GM23248 (cell line): Measurements from ENCODE around the gene PTEN.

Experiments
- EZH2 ChIP-seq: fragments of 200-600 bp; sonication (generic); IDR thresholded peaks from 2 replicates; pipeline ENCODE4 v1.6.1; 2018; ENCODE audit warnings: antibody characterized with exemption, mild to moderate bottlenecking; ENCODE audit not compliant: insufficient read depth, poor library complexity, severe bottlenecking
- EZH2phosphoT487 ChIP-seq: fragments of 200-600 bp; sonication (generic); IDR thresholded peaks from 2 replicates; pipeline ENCODE4 v1.6.1; 2018; ENCODE audit warnings: antibody characterized with exemption, moderate library complexity, mild to moderate bottlenecking, low read depth; ENCODE audit not compliant: insufficient read depth

DNA sequence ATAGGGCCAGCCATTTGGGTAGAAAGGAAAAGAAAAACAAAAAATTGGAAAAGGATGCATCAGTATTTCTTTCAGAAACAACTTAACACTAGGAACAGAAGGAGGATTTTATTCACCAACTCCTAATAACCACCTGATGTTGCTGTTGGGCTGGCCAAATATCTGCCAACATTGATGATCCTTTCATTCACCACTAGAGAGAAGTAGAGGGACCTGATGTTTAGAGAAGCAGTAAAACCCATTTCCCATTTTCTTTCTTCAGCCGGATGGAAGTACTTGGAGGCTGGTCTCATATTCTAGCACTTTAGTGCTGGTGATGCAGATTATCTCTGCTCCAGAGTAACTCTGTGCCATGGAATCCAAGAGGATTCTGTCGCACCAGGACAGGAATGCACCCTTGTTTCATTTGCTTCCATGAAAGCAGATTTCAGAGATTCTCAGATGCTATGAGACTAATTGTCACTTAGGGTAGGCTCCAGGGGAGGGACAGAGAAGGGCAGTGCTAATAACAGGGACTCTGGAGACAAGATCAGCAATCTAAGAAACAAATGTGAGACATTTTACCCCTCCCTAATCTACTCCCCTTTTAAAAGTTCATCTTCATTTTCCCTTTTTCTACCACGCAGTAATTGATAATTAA is 3.1 kb upstream of the PTEN start:
- no peak for TF ChIP-seq EZH2
- TF ChIP-seq EZH2phosphoT487, result no peak
